Posterior vena cava (tissue), 2 donors: ENCODE results near the gene ADPRM. TPM values are rescaled to one million over a fixed set of nuclear protein-coding genes. Genes with fewer than 3 reads are reported as not detected.

Experiments
- DNase-seq: peaks from one replicate; pipeline ENCODE4 v3.0.0-alpha.2; 2020; ENCODE audit warnings: low spot score
- intact Hi-C, 2 donors: fragments of 100-400 bp; cut with DNase I; formaldehyde crosslinking; loops; one replicate each; pipeline versions ENCODE4 v1.14.1 to v1.14.2; 2022 to 2023
- long read RNA-seq, 2 donors: library from polyadenylated mRNA; unstranded; transcript quantifications; one replicate each; pipeline ENCODE4 v2.0.0, GENCODE V29; 2020 to 2021
- total RNA-seq, 2 donors: library from RNA; stranded (reverse); fragmentation: NEBNext Ultra II Directional; extraction: Animal tissue kit (Norgen Biotek cat#: 25700); gene quantifications; one replicate each; pipeline ENCODE4 v1.2.1, GENCODE V29; 2021
- donor health status: DM: yes; HTN: yes; CAD: no.
- donor health status: DM: yes; HTN: yes; CAD: no.

The ADPRM gene
- total RNA-seq, result 10 to 100 TPM in 1 of 2 donors, 1 to 10 TPM in 1; 8.5 to 12.0 TPM
- long read RNA-seq, donor 1, partial matches to known transcripts, result 0 of 2 reads
- long read RNA-seq, donor 1, other reads (novel, unspliced or antisense), result 2 of 2 reads
- long read RNA-seq, donor 2, transcript ADPRM-202 (4 exons, 1,277 nt), result minor isoform, 8 of 30 reads
- long read RNA-seq, donor 2, transcript ADPRM-201 (4 exons, 1,209 nt), result major isoform, 12 of 30 reads
- long read RNA-seq, donor 2, partial matches to known transcripts, result 2 of 30 reads
- long read RNA-seq, donor 2, other reads (novel, unspliced or antisense), result 7 of 30 reads

- intact Hi-C loops, result loop anchor here in 1 of 2 donors (10.0 kb wide), 1 partner anchor 53 kb away; no protein-coding TSS in a partner anchor
- DNase-seq, result peak; percentile 98
Observed at GRCh38 chr17:10697092-10698081, at the start of gene ADPRM, which contains the start of gene SCO1. ADPRM (plus strand) TSS chr17:10697594; CDS start chr17:10704927, 7,333 bp downstream. SCO1 (minus strand) TSS chr17:10697533; CDS start chr17:10697507, 26 bp downstream.

GRCh38 chr17:10648381-10648780 lies 49.0 kb upstream of the ADPRM start:
- no peak for DNase-seq
- intact Hi-C loops, result loop anchor here in 1 of 2 donors (5.0 to 10.0 kb wide), 2 partner anchors 46 to 194 kb away; partner anchors contain the start of genes ADPRM and SCO1

- intact Hi-C loops, result loop anchor here in 1 of 2 donors (5.0 to 10.0 kb wide), 2 partner anchors 46 to 193 kb away; partner anchors contain the start of genes ADPRM and SCO1
- no peak for DNase-seq
Observed at GRCh38 chr17:10648956-10649355, 48.4 kb upstream of the ADPRM start.

GRCh38 chr17:10649602-10650001 lies 47.8 kb upstream of the ADPRM start:
- intact Hi-C loops, result loop anchor here in 1 of 2 donors (5.0 to 10.0 kb wide), 2 partner anchors 45 to 193 kb away; partner anchors contain the start of genes ADPRM and SCO1
- DNase-seq, result no peak

- no peak for DNase-seq
- intact Hi-C loops, result no loop called here
Observed at GRCh38 chr17:10651927-10652326, 45.5 kb upstream of the ADPRM start.

GRCh38 chr17:10652984-10653659 lies 44.3 kb upstream of the ADPRM start:
- DNase-seq, result no peak
- intact Hi-C loops, result no loop called here

GRCh38 chr17:10653987-10654386 lies 43.4 kb upstream of the ADPRM start:
- intact Hi-C loops, result no loop called here
- DNase-seq, result no peak

- no peak for DNase-seq
- intact Hi-C loops, result no loop called here
Observed at GRCh38 chr17:10657148-10657547, 40.2 kb upstream of the ADPRM start, which contains the start of gene MYH3. MYH3 (minus strand) TSS chr17:10657309; CDS start chr17:10655064, 2,245 bp downstream.

GRCh38 chr17:10657879-10658278 lies 39.5 kb upstream of the ADPRM start:
- intact Hi-C loops, result no loop called here
- no peak for DNase-seq

- DNase-seq, result no peak
Observed at GRCh38 chr17:10661437-10661836, 36.0 kb upstream of the ADPRM start.

GRCh38 chr17:10663231-10663630 lies 34.2 kb upstream of the ADPRM start:
- no peak for DNase-seq
- intact Hi-C loops, result no loop called here

More at GRCh38 chr17:10661437-10661836, 36.0 kb upstream of the ADPRM start:
- intact Hi-C loops, result no loop called here

GRCh38 chr17:10664571-10664970 lies 32.8 kb upstream of the ADPRM start:
- DNase-seq, result no peak
- intact Hi-C loops, result no loop called here

GRCh38 chr17:10666906-10667305 lies 30.5 kb upstream of the ADPRM start:
- intact Hi-C loops, result no loop called here
- no peak for DNase-seq

- intact Hi-C loops, result no loop called here
- no peak for DNase-seq
Observed at GRCh38 chr17:10668775-10669174, 28.6 kb upstream of the ADPRM start.

GRCh38 chr17:10673312-10673711 lies 24.1 kb upstream of the ADPRM start:
- DNase-seq, result no peak
- intact Hi-C loops, result no loop called here

GRCh38 chr17:10674704-10675103 lies 22.7 kb upstream of the ADPRM start:
- no peak for DNase-seq
- intact Hi-C loops, result no loop called here

GRCh38 chr17:10681866-10682446 lies 15.4 kb upstream of the ADPRM start:
- intact Hi-C loops, result no loop called here
- no peak for DNase-seq

- intact Hi-C loops, result no loop called here
- no peak for DNase-seq
Observed at GRCh38 chr17:10683853-10684252, 13.5 kb upstream of the ADPRM start.

GRCh38 chr17:10687499-10687898 lies 9.9 kb upstream of the ADPRM start:
- DNase-seq, result no peak

More at GRCh38 chr17:10687499-10687898, 9.9 kb upstream of the ADPRM start:
- intact Hi-C loops, result no loop called here
